HG03571 (cell line): ENCODE data around the gene CEPT1.
"Not testable (repeated sequence)": the region's sequence is repeated elsewhere in the genome, so short reads cannot be mapped to it uniquely, and the experiment has no call there.

Source experiments
- ATAC-seq: cut with Tn5 transposase; IDR thresholded peaks from one replicate; pipeline ENCODE4 v1.9.1; 2021; ENCODE audit not compliant: unreplicated experiment

Gene CEPT1

GRCh38 chr1:111139956-111140679 is at the start of gene CEPT1, which contains the start of gene DRAM2:
CEPT1 (plus strand) TSS chr1:111140223; CDS start chr1:111147715, 7,492 bp downstream.
DRAM2 (minus strand) TSS chr1:111140093; CDS start chr1:111131554, 8,539 bp downstream.
- ATAC-seq, result peak; percentile 64

- not testable (repeated sequence) for ATAC-seq
Observed at GRCh38 chr1:111095421-111095820, 44.6 kb upstream of the CEPT1 start.

- no peak for ATAC-seq
Observed at GRCh38 chr1:111097356-111098099, 42.5 kb upstream of the CEPT1 start.

- no peak for ATAC-seq
Observed at GRCh38 chr1:111099289-111099688, 40.7 kb upstream of the CEPT1 start.

- no peak for ATAC-seq
Observed at GRCh38 chr1:111101854-111102642, 38.0 kb upstream of the CEPT1 start.

- ATAC-seq, result no peak
Observed at GRCh38 chr1:111104981-111105380, 35.0 kb upstream of the CEPT1 start.

GRCh38 chr1:111110197-111110899 is 29.7 kb upstream of the CEPT1 start:
- no peak for ATAC-seq

GRCh38 chr1:111116496-111116895 is 23.5 kb upstream of the CEPT1 start:
- no peak for ATAC-seq

- ATAC-seq, result no peak
Observed at GRCh38 chr1:111126354-111126753, 13.7 kb upstream of the CEPT1 start.

- ATAC-seq, result peak; percentile 89
Observed at GRCh38 chr1:111127923-111128643, 11.9 kb upstream of the CEPT1 start.

GRCh38 chr1:111129376-111129775 is 10.6 kb upstream of the CEPT1 start:
- ATAC-seq, result no peak

- ATAC-seq, result no peak
Observed at GRCh38 chr1:111131693-111132092, 8.3 kb upstream of the CEPT1 start.

- ATAC-seq, result no peak
Observed at GRCh38 chr1:111133866-111134265, 6.2 kb upstream of the CEPT1 start.

GRCh38 chr1:111139324-111139955 is 583 bp upstream of the CEPT1 start:
- ATAC-seq, result peak; percentile 17

- ATAC-seq, result no peak
Observed at GRCh38 chr1:111140680-111140967, 601 bp downstream of the CEPT1 start.

- ATAC-seq, result no peak
Observed at GRCh38 chr1:111141245-111142220, 1.5 kb downstream of the CEPT1 start.

GRCh38 chr1:111142356-111142975 is 2.4 kb downstream of the CEPT1 start:
- ATAC-seq, result no peak

GRCh38 chr1:111145542-111145941 is 5.5 kb downstream of the CEPT1 start:
- ATAC-seq, result no peak
